ENCODE data around the gene AKR7A3.
A peak's percentile ranks its signal among the peaks of the same experiment; 100 is the strongest.

AKR7A3 gene

DNA sequence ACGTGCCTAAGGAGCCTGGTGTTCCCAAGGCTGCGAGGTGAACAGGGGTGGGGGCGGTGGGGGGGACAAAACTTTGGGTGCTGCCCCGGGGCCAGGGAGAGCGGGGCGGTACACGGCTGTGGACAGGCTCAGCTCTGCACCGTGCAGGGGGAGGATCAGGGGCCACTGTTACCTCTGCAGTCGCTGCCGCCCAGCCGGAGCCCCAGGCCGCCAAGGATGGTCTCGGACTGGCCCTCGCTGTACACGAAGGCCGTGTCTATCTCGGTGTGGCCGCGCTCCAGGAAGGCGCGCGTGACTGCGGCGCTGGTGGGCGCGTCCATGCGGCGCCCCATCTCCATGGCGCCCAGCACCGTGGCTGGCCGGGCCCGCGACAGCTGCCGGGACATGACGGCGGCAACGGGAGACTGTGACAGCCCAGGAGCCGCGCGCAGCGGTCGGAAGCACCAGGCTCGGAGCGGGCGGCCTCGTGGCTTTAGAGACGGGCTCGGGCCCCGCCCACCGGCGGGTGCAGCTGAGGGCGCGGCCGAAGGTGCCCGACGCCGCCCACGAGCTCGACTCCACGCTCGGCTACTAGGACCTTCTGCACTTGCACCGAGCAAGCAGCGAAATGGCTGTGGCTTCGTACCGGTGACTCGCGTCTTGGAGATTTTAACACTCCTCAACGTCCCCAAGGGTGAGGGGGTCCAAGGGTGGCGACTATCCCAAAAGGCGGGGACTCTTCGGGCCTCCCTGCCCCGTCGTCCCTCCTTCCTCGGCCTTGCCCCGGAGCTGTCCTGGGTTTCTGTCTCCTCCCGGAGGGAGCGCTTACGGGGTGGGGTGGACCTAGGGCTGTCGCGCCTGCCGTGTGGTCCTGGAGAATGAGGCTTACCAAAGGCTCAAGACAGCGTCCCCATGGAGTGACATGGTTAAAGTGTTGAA, at the start of gene AKR7A3:
AKR7A3 (minus strand) TSS at position 447 of the 918 bp plus-strand sequence; CDS start at position 386, 61 bp downstream.
- DNase-seq (ENCODE audit: low read depth in 2 of 2): peak; percentile 33 to 55

DNA sequence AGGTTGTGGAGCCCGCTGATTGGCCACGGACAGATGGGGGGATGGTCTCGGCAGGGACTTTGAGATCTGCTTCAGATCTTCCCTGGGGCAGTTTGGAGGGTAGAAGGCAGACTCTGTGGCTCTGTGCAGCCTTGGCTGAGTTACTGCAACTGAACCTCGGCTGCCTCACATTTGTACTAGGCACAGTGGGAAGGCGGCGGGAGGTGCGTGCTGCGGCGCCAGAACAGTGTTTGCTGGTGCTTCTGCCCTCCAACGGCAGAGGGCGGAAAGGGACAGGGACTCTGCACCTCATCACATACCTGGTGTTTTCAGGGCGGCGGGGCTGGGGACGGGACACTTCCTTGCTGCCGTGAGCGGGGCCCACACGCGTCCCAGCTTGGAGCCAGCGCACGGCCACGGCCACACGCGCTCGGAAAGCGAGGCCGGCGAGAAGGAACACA, 49.8 kb upstream of the AKR7A3 start:
- no peak for DNase-seq (ENCODE audit: low read depth in 2 of 2)

DNA sequence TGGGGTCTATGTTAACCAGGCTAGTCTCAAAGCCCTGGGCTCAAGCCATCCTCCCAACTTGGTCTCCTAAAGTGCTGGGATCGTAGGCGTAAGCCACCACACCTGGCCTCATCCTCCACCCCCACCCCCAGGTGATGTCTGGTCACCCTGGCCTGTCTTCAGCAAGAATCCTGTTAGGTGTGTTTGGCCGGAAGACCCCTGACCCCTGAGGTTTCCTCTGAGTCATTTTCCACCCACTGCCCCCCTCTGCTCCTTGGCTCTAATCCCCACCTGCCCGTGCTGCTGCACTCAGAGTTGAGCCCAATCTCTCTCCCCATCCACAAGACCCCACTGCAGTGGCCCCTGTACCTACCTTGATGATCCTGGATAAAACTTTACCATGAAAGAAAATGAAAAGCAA, 48.7 kb upstream of the AKR7A3 start:
- no peak for DNase-seq (ENCODE audit: low read depth in 2 of 2)

DNA sequence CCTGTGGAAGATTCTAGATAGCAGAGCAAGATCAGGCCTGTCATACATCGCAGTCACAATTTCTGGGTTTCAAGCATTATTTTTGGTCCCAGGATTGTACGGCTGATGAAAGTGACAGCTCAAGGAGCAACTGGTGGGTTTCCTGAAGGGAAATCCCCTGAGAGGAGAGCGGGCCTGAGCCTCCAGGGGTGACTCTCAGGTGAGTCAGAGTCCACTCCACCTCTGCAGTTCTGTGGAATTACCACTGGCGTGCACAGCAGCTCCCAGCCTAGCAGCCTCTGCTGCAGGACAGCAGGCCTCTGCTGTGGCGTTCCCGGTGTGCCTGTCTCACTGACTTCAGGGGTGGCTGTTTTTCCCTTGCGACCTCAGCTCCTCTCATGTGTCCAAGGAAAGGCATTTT, 48.0 kb upstream of the AKR7A3 start:
- DNase-seq (ENCODE audit: low read depth in 2 of 2): peak; percentile 38 to 50

DNA sequence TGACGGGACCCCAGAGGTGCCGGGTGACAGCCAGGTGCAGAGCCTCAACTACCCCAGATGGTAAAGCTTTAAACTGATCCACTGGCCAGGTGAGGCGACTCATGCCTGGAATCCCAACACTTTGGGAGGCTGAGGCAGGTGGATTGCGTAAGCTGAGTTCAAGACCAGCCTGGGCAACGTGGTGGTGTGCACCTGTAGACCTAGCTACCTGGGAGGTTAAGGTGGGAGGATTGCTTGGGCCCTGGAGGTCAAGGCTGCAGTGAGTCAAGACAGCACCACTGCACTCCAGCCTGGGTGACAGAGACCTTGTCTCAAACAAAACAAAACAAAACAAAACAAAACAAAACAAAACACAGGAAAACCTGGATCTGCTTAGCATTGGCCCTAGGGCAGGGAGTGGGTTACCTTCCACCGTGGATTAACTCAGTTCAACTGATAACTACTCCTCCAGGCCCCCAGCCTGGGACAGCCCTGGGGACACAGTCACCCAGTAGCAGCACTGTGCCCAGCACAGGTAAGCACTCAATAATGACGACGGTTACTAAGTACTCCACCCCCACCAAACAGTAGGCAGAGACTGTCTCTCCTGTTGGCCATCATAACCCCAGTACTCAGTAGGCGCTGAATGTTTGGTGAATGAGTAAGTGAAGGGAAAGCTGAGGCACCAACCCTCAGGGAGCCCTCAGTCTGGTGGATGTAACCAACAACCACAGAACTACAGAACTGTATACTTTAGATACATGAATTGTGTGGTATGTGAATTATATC, 45.2 kb upstream of the AKR7A3 start:
- DNase-seq (ENCODE audit: low read depth in 2 of 2): no peak

DNA sequence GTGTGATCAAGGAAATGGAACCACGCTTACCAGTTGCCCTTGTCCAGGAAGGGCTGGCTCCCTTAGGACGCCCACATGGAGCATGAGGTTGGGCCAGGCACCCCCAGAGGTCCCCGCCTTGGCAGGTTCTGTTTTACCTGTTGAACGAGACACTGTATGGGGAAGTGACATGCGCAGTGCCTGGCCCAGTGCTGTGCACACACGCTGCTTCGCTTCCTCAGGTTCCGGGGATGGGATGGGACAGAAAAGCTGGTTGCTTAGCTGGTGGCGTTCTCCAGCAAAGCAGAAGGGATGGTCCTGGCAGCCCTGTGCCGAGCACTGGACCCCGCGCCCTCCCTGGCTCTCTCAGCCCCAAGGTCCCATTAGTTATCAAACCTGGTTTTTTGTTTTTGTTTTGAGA, 44.3 kb upstream of the AKR7A3 start:
- DNase-seq (ENCODE audit: low read depth in 2 of 2): no peak

DNA sequence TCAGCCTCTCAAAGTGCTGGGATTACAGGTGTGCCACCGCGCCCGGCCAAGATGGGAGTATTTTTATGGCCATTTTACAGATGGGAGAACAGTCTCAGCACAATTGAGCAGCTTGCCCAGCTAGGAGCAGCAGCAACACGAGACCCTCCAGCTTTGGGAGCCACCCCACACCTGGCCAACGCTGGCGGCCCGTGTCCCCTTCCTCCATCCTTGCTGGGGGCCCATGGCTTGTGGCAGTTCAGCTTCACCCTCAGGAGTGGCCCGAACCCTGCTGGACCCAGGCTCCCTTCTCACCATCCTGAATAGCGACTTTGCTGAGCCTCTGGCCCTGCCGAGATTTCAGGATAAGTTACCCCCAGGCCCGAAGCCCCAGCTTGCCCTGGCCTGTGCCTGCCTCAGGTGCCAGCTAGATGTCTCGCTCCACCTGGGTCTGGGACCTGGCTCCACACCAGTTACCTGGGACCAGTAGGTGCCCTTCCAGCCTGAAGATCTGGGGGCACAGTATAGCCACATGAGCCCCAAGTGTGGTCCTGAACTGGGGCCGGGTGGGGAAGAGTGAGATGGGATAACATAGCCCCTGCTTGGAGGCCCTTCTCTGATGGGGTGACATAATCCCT, 42.8 kb upstream of the AKR7A3 start:
- no peak for DNase-seq (ENCODE audit: low read depth in 2 of 2)

DNA sequence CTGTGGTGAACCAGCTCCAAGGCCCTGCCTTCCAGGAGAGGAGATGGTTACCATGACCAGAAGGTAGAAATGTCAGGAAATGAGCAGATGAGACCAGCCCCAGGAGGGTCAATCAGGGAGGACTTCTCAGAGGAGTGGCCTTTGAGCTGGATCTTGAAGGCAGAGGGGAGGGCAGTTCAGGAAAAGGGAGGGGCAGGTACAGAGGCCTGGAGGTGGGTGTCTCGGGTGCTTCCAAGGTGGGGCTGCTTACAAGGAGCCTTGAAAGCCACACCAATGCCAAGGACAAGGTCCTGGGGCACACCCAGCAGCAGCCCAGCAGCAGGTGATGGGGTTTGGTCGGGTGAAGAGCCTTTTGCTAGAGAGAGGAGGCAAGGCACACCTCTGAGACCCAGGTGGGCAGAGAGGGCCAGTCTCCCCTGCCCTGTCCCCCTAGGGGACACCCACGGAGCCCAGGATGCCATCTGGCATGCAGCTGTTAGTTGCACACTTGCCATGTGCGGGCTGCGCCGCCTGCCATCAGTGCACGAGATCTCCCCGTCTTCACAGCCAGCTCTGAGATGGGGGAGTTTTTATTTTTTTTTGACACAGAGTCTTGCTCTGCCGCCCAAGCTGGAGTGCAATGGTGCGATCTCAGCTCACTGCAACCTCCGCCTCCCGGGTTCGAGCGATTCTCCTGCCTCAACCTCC, 42.0 kb upstream of the AKR7A3 start:
- no peak for DNase-seq (ENCODE audit: low read depth in 2 of 2)

DNA sequence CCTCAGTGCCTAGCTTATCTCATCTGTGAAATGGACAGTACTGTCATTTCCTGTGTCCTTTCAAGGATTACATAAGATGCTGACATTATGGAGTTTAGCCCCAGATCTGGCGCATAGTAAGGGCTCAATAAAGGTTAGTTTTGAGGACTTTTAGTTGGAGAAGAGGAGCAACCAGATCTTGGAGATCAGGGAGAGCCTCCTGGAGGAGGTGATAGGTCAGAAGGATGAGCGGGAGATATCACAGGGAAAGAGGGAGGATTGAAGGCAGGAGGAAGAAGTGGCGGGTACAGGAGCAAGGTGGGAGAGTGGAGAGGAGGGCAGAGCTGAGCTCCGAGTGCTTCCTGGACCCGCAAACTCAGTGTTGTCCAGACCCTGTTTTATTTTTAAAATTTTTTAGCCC, 41.0 kb upstream of the AKR7A3 start:
- no peak for DNase-seq (ENCODE audit: low read depth in 2 of 2)

DNA sequence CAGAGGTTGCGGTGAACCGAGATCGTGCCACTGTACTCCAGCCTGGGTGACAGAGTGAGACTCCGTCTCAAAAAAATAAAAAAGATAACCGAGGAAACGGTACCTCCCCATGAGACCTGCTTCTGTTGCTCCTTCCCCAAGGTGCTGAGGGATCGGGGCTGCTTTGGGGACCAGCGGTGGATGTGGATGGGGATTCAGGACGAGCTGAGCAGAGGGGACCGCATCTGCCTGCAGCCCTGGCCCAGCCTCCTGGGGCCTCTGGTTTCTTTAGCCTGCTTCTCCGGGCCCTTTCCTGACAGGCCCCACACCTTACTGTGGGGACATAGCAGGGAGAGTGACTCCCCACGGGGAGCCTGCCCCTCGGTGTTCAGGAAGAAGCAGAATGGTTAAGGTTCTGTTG, 40.6 kb upstream of the AKR7A3 start:
- no peak for DNase-seq (ENCODE audit: low read depth in 2 of 2)

DNA sequence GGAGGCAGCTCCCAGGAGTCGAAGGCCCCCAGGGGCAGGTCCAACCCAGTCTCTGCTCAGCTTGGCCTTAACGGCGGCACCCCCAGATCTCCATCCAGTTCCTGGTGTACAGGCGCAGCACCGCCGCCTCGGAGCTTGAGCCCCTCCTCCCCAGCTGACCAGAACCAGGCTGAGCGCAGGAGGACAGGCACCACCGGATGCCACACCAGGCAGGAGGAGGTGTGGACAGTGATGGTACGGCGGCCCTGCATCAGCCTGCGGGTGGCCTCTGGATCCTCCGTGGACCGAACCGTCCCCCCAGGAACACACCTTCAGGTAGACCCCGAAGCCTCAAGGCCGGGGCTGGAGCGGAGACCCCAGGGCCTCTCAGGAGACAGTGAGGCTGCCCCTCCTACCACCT, 39.9 kb upstream of the AKR7A3 start:
- DNase-seq (ENCODE audit: low read depth in 2 of 2): no peak

DNA sequence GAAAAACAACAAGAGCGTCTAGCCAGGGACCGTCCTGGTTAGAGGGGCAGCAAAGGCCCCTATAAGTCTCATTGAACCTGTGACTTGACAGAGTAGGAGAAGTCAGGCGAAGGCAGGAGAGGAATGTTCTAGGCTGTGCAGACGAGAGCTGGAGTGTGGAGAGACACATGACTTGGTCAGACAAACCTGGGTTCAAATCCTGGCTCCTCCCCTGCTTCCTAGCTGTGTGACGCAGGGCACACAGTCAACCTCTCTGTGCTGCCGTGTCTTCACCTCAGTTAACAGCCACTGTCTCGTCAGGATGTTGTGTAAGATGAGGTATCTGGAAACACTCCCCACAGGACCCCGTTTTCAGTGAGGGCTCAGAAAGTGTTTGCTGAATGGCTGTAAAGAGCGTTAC, 39.2 kb upstream of the AKR7A3 start:
- DNase-seq (ENCODE audit: low read depth in 2 of 2): no peak

DNA sequence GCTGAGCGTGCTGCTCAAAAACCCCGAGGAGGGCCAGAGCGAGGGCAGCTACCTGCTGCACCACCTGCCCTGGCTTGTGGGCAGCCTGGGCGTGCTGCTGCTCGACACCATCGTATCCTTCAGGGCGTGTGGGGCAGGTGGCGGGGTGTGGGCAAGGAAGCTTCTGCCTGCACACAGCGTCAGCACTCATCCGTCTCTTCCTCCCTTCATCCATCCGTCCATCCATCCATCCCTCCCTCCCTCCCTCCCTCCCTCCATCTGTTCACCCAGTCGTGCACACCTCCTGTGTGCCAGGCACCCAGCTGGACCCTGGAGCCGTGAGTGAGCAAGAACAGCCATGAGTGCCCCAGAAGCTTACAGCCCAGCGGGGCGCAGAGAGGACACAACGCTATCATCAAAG, 38.7 kb upstream of the AKR7A3 start:
- no peak for DNase-seq (ENCODE audit: low read depth in 2 of 2)

DNA sequence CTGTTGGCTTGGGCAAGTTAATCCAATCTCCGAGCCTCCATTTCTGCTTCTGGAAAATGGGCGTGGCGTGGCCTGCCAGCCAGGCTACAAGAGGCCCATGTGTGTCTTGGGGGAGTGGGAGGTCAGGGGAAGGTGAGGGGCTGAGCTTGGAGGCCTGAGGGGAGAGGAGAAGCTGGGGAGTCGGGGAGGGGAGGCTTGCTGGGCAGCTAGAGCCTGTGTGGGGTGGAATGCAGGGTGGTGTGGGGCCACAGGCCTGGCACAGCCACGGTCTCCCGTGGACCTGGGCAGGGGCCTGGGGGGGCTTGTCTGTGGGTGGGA, 38.1 kb upstream of the AKR7A3 start:
- no peak for DNase-seq (ENCODE audit: low read depth in 2 of 2)

DNA sequence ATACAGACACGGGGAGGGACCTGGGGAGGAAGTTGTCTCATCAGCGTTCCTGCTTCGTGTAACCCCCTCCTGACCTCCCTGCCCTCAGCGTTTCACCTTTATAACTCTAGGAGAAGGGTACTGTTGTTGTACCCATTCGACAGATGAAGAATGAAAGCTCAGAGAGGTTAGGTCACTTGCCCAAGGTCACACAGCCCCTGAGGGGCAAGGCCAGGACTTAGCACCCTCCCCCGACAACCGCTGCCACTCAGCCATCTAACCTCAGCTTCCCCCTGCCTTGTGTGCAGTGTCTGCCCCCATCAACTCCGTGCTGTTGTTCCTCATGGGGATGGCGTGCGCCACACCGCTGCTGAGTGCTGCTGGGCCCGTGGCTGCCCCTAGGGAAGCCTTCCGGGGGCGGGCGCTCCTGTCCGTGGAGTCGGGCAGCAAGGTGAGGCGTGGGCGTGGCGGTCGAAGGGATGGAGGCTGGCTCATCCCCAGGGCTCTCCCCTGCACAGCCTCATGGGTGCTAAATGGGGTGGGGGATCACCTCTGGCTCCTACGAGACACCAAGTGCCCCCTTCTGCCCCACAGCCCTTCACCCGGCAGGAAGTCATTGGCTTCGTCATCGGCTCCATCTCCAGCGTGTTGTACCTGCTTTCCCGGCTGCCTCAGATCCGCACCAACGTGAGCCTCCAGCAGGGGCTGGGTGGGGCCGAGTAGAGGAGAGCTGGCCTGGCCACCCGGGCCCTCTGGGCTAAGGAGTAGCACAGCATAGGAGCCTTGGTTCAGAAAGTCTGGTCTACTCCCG, 37.6 kb upstream of the AKR7A3 start:
- no peak for DNase-seq (ENCODE audit: low read depth in 2 of 2)

DNA sequence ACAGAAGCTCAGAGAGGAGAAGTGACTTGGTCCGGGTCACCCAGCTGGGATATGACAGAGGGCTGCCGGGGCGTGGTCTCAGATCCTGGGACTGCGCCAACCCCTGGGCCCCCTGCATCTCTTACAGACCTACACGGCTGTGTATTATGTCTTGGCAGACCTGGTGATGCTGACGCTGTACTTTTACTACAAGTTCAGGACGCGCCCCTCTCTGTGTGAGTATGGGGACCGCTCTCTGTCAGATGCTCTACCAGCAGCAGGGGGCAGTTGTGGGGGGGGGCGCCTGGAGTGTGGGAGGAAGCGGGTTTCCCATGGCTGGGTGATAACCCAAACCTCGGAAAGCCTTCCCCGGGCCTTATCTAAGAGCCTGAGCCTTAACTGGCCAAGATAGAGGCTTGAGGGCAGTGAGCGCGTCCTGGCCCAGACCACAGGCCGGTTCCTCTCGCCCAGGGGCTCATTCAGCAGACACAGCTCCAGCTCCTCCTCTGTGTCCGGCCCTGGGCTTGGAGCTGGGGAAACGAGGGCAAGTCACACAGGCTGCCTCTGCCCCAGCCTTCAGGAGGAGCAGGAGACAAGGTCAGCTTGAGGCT, 36.9 kb upstream of the AKR7A3 start:
- DNase-seq (ENCODE audit: low read depth in 2 of 2): no peak

DNA sequence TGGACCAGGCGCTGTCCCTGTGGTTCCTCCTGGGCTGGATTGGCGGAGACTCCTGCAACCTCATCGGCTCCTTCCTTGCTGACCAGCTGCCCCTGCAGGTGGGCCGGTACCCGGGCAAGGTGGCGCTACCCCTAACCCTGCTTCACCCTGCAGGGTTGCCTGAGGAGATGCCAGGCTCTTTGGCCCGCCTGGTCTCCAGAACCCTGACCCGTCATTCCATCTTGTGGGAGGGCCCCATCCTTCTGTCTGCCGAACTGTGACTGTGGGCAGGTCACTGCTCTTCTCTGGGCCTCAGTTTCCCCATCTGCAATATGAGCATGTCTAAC, 36.1 kb upstream of the AKR7A3 start:
- no peak for DNase-seq (ENCODE audit: low read depth in 2 of 2)

DNA sequence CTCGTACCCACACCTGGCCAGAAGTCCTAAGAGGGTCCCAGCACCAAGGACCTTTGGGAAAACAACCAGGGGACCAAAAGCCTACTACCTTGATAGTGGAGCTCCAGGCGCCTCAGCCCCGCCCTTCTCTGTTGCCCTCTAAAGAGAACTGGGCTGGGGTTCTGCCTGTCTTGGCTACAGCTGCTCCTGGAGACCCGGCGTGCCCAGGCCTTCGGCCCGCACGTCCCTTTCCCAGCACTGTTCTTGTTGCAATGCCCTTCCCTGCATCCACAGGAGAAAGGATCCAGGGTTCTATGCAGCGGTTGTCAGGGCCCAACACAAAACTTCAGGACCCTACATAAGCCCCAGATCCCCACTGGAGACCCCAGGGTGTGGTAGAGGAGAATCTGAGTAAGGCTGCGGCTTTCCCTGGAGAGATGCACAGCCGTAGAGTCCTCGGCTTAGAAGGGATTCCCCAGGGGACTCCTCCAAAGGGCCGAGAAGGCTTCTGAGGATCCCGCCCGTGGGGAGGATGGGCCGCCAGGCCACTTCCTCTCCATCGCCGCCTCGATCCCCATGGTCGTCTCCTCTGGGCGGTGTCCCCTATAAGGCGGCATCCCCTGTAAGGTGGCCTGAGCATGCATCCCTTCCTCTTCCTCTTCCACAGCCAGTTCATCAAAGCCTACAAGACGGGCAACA, 35.6 kb upstream of the AKR7A3 start:
- no peak for DNase-seq (ENCODE audit: low read depth in 2 of 2)

DNA sequence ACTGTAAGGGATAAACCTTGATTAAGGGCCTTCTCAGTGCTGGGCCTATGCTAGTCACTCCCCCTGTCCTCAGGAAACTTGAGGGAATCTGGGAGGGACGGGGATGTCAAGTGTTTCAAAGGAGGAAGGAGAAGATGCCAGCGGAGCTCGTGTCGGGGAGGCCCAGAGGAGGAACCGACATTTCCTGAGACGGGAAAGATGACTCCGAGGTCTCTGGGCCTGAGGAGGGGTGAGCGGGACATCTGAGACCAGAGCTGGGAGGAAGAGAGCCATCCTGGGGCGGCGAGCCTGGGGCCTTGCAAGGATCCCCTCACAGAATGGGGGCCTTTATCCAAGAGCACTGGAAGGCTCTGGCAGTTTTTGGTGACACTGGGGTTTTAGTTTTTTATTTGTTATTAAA, 33.9 kb upstream of the AKR7A3 start:
- no peak for DNase-seq (ENCODE audit: low read depth in 2 of 2)

DNA sequence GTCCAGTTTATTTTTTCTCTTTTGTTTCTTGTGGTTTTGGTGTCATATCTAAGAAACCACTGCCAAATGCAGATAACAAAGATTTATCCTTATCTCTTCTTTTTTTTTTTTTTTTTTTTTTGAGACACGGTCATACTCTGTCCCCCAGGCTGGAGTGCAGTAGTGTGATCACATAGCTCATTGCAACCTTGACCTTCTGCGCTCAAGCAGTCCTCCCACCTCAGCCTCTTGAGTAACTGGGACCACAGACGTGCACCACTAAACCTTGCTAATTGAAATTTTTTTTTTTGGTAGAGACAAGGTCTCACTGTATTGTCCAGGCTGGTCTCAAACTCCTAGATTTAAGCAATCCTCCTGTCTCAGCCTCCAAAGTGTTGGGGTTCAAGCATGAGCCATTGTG, 32.5 kb upstream of the AKR7A3 start:
- no peak for DNase-seq (ENCODE audit: low read depth in 2 of 2)

DNA sequence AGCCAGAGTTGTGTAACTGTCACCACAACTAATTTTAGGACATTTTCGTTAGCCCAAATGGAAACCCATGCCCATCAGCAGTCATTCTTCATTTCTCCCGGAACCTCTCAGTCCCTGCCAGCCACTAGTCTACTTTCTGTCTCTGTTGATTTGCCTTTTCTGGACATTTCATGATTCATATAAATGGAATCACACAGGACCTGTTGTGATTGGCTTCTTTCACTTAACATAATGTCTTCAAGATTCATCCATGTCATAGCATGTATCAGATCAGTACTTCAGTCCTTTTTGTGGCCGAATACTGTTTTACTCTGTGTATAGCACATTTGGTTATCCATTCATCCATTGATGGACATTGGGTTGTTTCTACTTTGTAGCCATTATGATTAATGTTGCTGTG, 30.6 kb upstream of the AKR7A3 start:
- DNase-seq (ENCODE audit: low read depth in 2 of 2): no peak

Measured in activated CD4-positive, alpha-beta T cell treated with anti-CD3 and anti-CD28 coated beads for 24 hours (primary cell).